ENCODE results near the gene ERP44.

DNA sequence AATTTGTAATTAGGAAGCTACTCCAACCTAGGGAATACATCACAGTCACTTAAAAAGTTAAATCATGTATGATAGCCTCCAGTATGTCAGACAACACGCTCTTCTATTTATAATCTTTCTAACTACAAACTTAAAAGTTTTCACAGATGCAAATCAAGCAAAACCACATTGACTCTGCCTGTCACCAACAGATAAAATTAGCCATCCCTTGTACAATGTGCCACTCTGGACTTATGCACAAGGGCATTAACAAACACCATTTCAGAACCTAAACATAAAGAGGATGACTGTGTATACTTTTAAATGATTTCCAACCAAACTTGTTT, 14.7 kb downstream of the ERP44 start:
- TF ChIP-seq, protein P1, sequence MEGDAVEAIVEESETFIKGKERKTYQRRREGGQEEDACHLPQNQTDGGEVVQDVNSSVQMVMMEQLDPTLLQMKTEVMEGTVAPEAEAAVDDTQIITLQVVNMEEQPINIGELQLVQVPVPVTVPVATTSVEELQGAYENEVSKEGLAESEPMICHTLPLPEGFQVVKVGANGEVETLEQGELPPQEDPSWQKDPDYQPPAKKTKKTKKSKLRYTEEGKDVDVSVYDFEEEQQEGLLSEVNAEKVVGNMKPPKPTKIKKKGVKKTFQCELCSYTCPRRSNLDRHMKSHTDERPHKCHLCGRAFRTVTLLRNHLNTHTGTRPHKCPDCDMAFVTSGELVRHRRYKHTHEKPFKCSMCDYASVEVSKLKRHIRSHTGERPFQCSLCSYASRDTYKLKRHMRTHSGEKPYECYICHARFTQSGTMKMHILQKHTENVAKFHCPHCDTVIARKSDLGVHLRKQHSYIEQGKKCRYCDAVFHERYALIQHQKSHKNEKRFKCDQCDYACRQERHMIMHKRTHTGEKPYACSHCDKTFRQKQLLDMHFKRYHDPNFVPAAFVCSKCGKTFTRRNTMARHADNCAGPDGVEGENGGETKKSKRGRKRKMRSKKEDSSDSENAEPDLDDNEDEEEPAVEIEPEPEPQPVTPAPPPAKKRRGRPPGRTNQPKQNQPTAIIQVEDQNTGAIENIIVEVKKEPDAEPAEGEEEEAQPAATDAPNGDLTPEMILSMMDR (IDR thresholded peaks at IDR 0.05), result no peak
- TF ChIP-seq POLR2A (IDR thresholded peaks at IDR 0.05), result no peak
